Measurements from ENCODE around the gene ABCC11.
"Not testable (repeated sequence)": the region's sequence is repeated elsewhere in the genome, so short reads cannot be mapped to it uniquely, and the experiment has no call there.

The ABCC11 gene

DNA sequence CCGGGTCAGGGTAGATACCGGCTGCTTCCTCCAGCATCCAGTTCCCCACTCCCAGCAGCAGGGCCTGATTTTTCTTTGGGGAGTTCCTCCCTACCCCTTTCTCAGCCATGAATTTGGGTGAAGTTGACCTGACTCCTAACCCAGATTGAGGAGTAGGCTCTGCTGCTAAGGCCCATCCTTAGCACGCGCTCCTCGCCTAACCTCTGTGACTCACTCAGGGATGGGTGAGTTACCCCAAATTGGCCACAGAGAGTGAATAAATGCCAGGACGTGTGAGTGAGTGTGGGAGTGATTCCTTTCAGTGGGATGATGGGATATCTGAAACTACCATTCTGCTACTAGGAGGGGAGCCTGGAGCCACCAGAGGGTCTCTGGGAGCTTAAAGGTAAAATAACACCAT lies 62.7 kb downstream of the ABCC11 start:
- H3K36me3 ChIP-seq (ENCODE audit: control insufficient read depth, insufficient read depth, low read length) = no peaks in the 10 kb centered on the region
- no peaks in the 10 kb centered on the region for H3K9me3 ChIP-seq (ENCODE audit: control insufficient read depth, low read length)
- 87 to 92% methylated on average over 6 of the region's 6 CpGs for WGBS, 2 experiments

DNA sequence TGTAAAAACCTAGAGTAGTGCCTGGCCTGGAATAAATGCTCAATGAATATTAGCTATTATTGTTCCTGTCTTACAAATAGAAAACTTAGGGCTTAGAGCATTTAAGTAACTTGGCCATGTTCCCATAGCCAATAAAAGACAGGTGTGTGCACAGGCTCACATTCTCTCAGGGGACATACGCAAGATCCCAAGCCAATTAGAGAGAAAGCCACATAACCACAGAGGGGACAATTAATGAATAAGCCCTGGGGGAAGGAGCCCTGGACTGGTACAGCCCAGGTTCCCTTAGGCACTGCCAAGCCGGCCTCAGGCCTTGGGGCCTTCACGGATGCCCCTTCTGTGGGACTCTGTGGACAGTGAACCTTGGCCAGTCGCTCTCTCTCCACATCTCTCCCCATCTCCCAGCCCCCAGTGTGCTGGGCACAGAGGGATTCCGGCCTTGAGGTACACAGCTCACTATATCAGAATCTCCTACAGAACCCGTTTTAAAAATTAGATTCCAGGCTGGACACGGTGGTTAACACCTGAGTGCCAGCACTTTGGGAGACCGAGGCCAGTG lies 64.3 kb downstream of the ABCC11 start:
- H3K9me3 ChIP-seq (ENCODE audit: control insufficient read depth, low read length) = no peaks in the 10 kb centered on the region
- H3K27ac ChIP-seq (ENCODE audit: insufficient read depth, low read depth, low read length, poor library complexity, severe bottlenecking) = no peak overlapping the region
- no peaks in the 10 kb centered on the region for H3K36me3 ChIP-seq (ENCODE audit: control insufficient read depth, insufficient read depth, low read length)
- no peak overlapping the region for H3K4me3 ChIP-seq (ENCODE audit: insufficient read depth, low read depth, low read length)
- WGBS, 2 experiments = 92 to 93% methylated on average over 8 of the region's 8 CpGs
- H3K27me3 ChIP-seq (ENCODE audit: control insufficient read depth, insufficient read depth, low read length, poor library complexity, severe bottlenecking) = no peaks in the 10 kb centered on the region
- no peaks in the 10 kb centered on the region for H3K4me1 ChIP-seq (ENCODE audit: control insufficient read depth, insufficient read depth, low read length)

More for the DNA sequence above, 62.7 kb downstream of the ABCC11 start:
- no peak overlapping the region for H3K27ac ChIP-seq (ENCODE audit: insufficient read depth, low read depth, low read length, poor library complexity, severe bottlenecking)
- H3K4me1 ChIP-seq (ENCODE audit: control insufficient read depth, insufficient read depth, low read length) = no peaks in the 10 kb centered on the region
- no peak overlapping the region for H3K4me3 ChIP-seq (ENCODE audit: insufficient read depth, low read depth, low read length)
- no peaks in the 10 kb centered on the region for H3K27me3 ChIP-seq (ENCODE audit: control insufficient read depth, insufficient read depth, low read length, poor library complexity, severe bottlenecking)

DNA sequence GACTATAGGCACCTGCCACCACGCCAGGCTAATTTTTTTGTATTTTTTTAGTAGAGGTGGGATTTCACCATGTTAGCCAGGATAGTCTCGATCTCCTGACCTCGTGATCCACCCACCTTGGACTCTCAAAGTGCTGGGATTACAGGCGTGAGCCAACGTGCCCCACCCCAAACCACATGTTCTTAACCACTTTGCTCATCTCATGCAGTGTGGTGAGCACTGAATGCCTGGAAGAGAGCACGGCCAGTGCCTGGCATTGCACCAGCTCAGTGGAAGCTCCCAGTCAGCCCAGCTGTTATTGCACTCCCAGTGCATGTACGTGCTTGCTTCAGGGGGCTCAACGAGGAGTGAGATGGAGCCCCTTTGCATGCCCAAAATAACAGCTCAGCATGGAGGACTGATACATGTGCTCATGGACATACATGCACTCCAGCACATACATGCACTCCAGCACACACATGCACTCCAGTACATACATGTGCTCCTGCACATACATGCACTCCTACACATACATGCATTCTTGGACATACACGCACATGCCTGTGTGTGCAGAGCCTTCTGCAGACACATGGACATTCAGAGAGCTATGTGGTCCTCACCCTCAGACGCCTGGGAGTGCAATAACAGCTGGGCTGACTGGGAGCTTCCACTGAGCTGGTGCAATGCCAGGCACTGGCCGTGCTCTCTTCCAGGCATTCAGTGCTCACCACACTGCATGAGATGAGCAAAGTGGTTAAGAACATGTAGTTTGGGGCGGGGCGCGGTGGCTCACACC lies 65.4 kb downstream of the ABCC11 start:
- not testable (repeated sequence) for H3K4me1 ChIP-seq (ENCODE audit: control insufficient read depth, insufficient read depth, low read length); H3K9me3 ChIP-seq (ENCODE audit: control insufficient read depth, low read length); H3K27ac ChIP-seq (ENCODE audit: insufficient read depth, low read depth, low read length, poor library complexity, severe bottlenecking); H3K36me3 ChIP-seq (ENCODE audit: control insufficient read depth, insufficient read depth, low read length); H3K4me3 ChIP-seq (ENCODE audit: insufficient read depth, low read depth, low read length); H3K27me3 ChIP-seq (ENCODE audit: control insufficient read depth, insufficient read depth, low read length, poor library complexity, severe bottlenecking)
- 91 to 92% methylated on average over 14 of the region's 14 CpGs for WGBS, 2 experiments

DNA sequence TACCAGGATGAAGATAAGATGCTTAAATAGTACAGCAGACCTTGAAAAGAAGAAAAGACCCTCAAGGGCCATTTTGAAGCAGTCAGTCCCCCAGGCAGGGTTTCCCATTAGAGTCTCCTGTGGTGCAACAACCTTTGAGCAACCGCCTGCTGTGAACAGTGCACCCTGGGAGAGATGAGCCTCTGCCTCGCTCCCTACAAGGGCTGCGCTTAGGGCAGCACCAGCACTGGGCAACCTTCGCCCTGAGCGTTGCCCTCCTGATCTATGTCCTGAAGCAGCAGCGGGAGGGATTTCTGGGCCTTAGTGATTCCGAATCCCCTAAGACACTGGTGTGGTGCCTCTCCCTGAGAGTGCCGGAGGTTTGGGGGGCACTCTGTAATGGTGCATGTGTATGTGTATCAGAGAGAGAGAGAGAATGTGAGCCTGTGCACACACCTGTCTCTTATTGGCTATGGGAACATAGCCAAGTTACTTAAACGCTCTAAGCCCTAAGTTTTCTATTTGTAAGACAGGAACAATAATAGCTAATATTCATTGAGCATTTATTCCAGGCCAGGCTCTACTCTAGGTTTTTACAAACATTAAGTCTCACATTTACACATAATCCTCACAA lies 66.4 kb downstream of the ABCC11 start:
- 91 to 93% methylated on average over 9 of the region's 9 CpGs for WGBS, 2 experiments
- no peaks in the 10 kb centered on the region for H3K9me3 ChIP-seq (ENCODE audit: control insufficient read depth, low read length)

GRCh38 chr16:48176635-48177408 lies 70.5 kb downstream of the ABCC11 start:
- H3K36me3 ChIP-seq (ENCODE audit: control insufficient read depth, insufficient read depth, low read length) = no peaks in the 10 kb centered on the region
- WGBS, 2 experiments = 91 to 92% methylated on average over 19 to 20 of the region's 20 CpGs
- no peaks in the 10 kb centered on the region for H3K4me1 ChIP-seq (ENCODE audit: control insufficient read depth, insufficient read depth, low read length)

More for the DNA sequence above, 66.4 kb downstream of the ABCC11 start:
- Histone ChIP-seq H3K4me1 (ENCODE audit: control insufficient read depth, insufficient read depth, low read length) (no peaks in the 10 kb centered on the region), H3K4me3 (ENCODE audit: insufficient read depth, low read depth, low read length) (no peak overlapping the region), H3K27me3 (ENCODE audit: control insufficient read depth, insufficient read depth, low read length, poor library complexity, severe bottlenecking) (no peaks in the 10 kb centered on the region), H3K36me3 (ENCODE audit: control insufficient read depth, insufficient read depth, low read length) (no peaks in the 10 kb centered on the region), H3K27ac (ENCODE audit: insufficient read depth, low read depth, low read length, poor library complexity, severe bottlenecking) (no peak overlapping the region)

DNA sequence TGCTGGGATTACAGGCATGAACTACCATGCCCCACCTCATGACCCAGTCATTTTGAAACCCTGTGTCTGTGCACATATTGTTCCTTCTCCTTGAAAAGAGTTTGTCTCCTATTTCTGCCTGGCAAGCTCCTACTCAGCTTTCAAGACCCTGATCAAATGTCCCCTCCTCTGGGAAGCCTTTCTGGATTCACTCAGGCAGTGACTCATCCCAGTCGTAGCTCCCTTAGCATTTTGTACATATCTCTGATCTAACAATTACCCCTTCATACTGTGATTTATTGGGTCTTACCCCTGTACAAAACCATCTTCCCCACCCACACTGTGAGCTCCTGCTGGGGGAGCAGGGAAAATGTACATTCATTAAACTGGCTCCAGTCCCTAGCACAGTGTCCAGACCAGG lies 73.5 kb downstream of the ABCC11 start:
- 93% methylated on average over 1 of the region's 1 CpG for WGBS, 2 experiments
- Histone ChIP-seq H3K4me1 (ENCODE audit: control insufficient read depth, insufficient read depth, low read length) (no peaks in the 10 kb centered on the region), H3K27me3 (ENCODE audit: control insufficient read depth, insufficient read depth, low read length, poor library complexity, severe bottlenecking) (no peaks in the 10 kb centered on the region), H3K27ac (ENCODE audit: insufficient read depth, low read depth, low read length, poor library complexity, severe bottlenecking) (no peak overlapping the region), H3K36me3 (ENCODE audit: control insufficient read depth, insufficient read depth, low read length) (no peaks in the 10 kb centered on the region), H3K4me3 (ENCODE audit: insufficient read depth, low read depth, low read length) (no peak overlapping the region), H3K9me3 (ENCODE audit: control insufficient read depth, low read length) (no peaks in the 10 kb centered on the region)

More at GRCh38 chr16:48176635-48177408, 70.5 kb downstream of the ABCC11 start:
- H3K4me3 ChIP-seq (ENCODE audit: insufficient read depth, low read depth, low read length) = no peak overlapping the region
- no peaks in the 10 kb centered on the region for H3K27me3 ChIP-seq (ENCODE audit: control insufficient read depth, insufficient read depth, low read length, poor library complexity, severe bottlenecking)
- H3K9me3 ChIP-seq (ENCODE audit: control insufficient read depth, low read length) = no peaks in the 10 kb centered on the region
- H3K27ac ChIP-seq (ENCODE audit: insufficient read depth, low read depth, low read length, poor library complexity, severe bottlenecking) = no peak overlapping the region

DNA sequence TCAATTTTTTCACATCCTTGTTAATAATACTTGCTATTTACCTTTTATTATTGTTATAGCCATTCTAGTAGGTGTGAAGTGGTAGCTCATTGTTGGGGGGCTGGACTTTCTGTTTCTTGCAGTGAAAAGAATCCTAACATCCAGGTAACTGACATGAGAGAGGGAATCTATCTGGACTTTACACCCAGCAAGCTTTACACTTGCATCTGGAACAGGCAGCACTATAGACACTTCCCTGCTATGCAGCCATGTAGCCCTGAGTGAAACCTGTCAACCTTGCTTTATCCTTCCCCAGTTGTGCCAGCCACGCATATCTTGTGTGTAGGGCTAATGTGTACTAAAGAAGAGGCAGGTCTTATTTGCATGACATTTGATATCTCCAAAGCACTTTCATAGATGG lies 74.7 kb downstream of the ABCC11 start:
- 94 to 100% methylated on average over 1 of the region's 1 CpG for WGBS, 2 experiments
- H3K27ac ChIP-seq (ENCODE audit: insufficient read depth, low read depth, low read length, poor library complexity, severe bottlenecking) = no peak overlapping the region
- H3K36me3 ChIP-seq (ENCODE audit: control insufficient read depth, insufficient read depth, low read length) = no peaks in the 10 kb centered on the region
- H3K4me1 ChIP-seq (ENCODE audit: control insufficient read depth, insufficient read depth, low read length) = no peaks in the 10 kb centered on the region
- H3K4me3 ChIP-seq (ENCODE audit: insufficient read depth, low read depth, low read length) = no peak overlapping the region
- no peaks in the 10 kb centered on the region for H3K9me3 ChIP-seq (ENCODE audit: control insufficient read depth, low read length)
- H3K27me3 ChIP-seq (ENCODE audit: control insufficient read depth, insufficient read depth, low read length, poor library complexity, severe bottlenecking) = no peaks in the 10 kb centered on the region

DNA sequence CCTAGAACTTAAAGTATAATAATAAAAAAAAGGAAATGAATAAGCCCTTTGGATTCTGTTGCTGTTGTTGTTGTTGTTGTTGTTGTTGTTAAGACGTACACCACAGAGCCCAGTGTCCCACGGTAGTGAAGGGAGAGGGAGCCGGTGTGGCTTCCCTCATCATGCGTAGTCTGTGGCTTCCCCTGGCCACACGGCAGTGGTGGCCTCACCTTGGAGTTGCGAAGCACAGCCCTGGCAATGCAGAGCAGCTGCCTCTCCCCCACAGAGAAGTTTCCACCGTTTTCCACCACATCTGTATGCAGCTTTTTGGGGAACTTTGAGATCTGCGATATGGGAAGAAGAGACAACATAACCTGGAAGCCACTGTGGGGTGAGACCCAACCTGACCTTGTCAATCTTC lies 77.4 kb downstream of the ABCC11 start:
- Histone ChIP-seq H3K36me3 (ENCODE audit: control insufficient read depth, insufficient read depth, low read length) (no peaks in the 10 kb centered on the region), H3K27ac (ENCODE audit: insufficient read depth, low read depth, low read length, poor library complexity, severe bottlenecking) (no peak overlapping the region), H3K9me3 (ENCODE audit: control insufficient read depth, low read length) (no peaks in the 10 kb centered on the region), H3K4me1 (ENCODE audit: control insufficient read depth, insufficient read depth, low read length) (no peaks in the 10 kb centered on the region), H3K27me3 (ENCODE audit: control insufficient read depth, insufficient read depth, low read length, poor library complexity, severe bottlenecking) (no peaks in the 10 kb centered on the region), H3K4me3 (ENCODE audit: insufficient read depth, low read depth, low read length) (no peak overlapping the region)
- WGBS, 2 experiments = 90 to 91% methylated on average over 8 of the region's 8 CpGs

- Histone ChIP-seq H3K27me3 (ENCODE audit: control insufficient read depth, insufficient read depth, low read length, poor library complexity, severe bottlenecking) (no peaks in the 10 kb centered on the region), H3K9me3 (ENCODE audit: control insufficient read depth, low read length) (no peaks in the 10 kb centered on the region), H3K36me3 (ENCODE audit: control insufficient read depth, insufficient read depth, low read length) (no peaks in the 10 kb centered on the region), H3K27ac (ENCODE audit: insufficient read depth, low read depth, low read length, poor library complexity, severe bottlenecking) (no peak overlapping the region), H3K4me1 (ENCODE audit: control insufficient read depth, insufficient read depth, low read length) (no peaks in the 10 kb centered on the region), H3K4me3 (ENCODE audit: insufficient read depth, low read depth, low read length) (no peak overlapping the region)
- 100% methylated on average over 1 of the region's 1 CpG for WGBS, 2 experiments
These were observed 79.3 kb downstream of the ABCC11 start for GRCh38 chr16:48168075-48168474.

- H3K27me3 ChIP-seq (ENCODE audit: control insufficient read depth, insufficient read depth, low read length, poor library complexity, severe bottlenecking); H3K36me3 ChIP-seq (ENCODE audit: control insufficient read depth, insufficient read depth, low read length); H3K4me1 ChIP-seq (ENCODE audit: control insufficient read depth, insufficient read depth, low read length); H3K9me3 ChIP-seq (ENCODE audit: control insufficient read depth, low read length); H3K4me3 ChIP-seq (ENCODE audit: insufficient read depth, low read depth, low read length); H3K27ac ChIP-seq (ENCODE audit: insufficient read depth, low read depth, low read length, poor library complexity, severe bottlenecking): not testable (repeated sequence)
- WGBS, 2 experiments = 91 to 94% methylated on average over 5 of the region's 5 CpGs
These were observed 80.7 kb downstream of the ABCC11 start for GRCh38 chr16:48166617-48167016.
